ENCODE results near the gene ATAD5.

Gene ATAD5

GRCh38 chr17:30816165-30816564, 15.6 kb upstream of the ATAD5 start (continued):
- TF ChIP-seq HIC1 (tag by site-specific recombination; IDR thresholded peaks at IDR 0.05) (no peak), GLI4 (tag by site-specific recombination; IDR thresholded peaks at IDR 0.05) (no peak), ZNF549 (tag by site-specific recombination; IDR thresholded peaks at IDR 0.05) (no peak), ZNF561 (tag by site-specific recombination; IDR thresholded peaks at IDR 0.05; ENCODE audit: borderline replicate concordance) (no peak), ZNF544 (tag by site-specific recombination; IDR thresholded peaks at IDR 0.05) (no peak), ZNF221 (tag by site-specific recombination; IDR thresholded peaks at IDR 0.05; ENCODE audit: borderline replicate concordance) (no peak)

- no peak overlapping the region for H3K4me3 ChIP-seq (ENCODE audit: low read depth, low read length)
- POLR2A ChIA-PET = interaction anchor here (0.9 kb wide), 1 partner anchor 12 kb away, joined by 3 read pairs; the partner anchor contains the start of gene ATAD5
- H3K27ac ChIP-seq (ENCODE audit: extremely low read depth, low read depth, low read length) = no peak overlapping the region
These were observed 11.6 kb upstream of the ATAD5 start for GRCh38 chr17:30819971-30820705.

More at GRCh38 chr17:30819971-30820705, 11.6 kb upstream of the ATAD5 start:
- CTCF ChIA-PET = interaction anchor here (0.6 to 1.6 kb wide), 2 partner anchors 14 to 735 kb away, joined by 3 to 4 read pairs; no protein-coding TSS in a partner anchor
- H3K36me3 ChIP-seq (ENCODE audit: control insufficient read depth in 2 of 2, insufficient read depth in 1 of 2, low read length in 2 of 2) = peaks cover 9% of the 10 kb centered on the region in 2 experiments; a peak in 2 of 3 replicates
- peaks cover 18% of the 10 kb centered on the region for H3K4me1 ChIP-seq (ENCODE audit: control insufficient read depth, insufficient read depth, low read length)
- no peak for TF ChIP-seq HOXA7 (CRISPR knock-in tag; IDR thresholded peaks at IDR 0.05; ENCODE audit: borderline replicate concordance)
- TF ChIP-seq ZBTB11 (tag by site-specific recombination; conservative IDR thresholded peaks at IDR 0.05; ENCODE audit: low read depth) = no peak
- TF ChIP-seq ZNF785 (tag by site-specific recombination; IDR thresholded peaks at IDR 0.05) = no peak
- no peak for TF ChIP-seq ZBTB44 (tag by site-specific recombination; IDR thresholded peaks at IDR 0.05)
- TF ChIP-seq BCL6B (tag by site-specific recombination; IDR thresholded peaks at IDR 0.05) = no peak
- TF ChIP-seq AEBP2 (tag by site-specific recombination; IDR thresholded peaks at IDR 0.05; ENCODE audit: borderline replicate concordance) = no peak
- no peak for TF ChIP-seq ZNF433 (tag by site-specific recombination; IDR thresholded peaks at IDR 0.05; ENCODE audit: low read depth)
- no peak for TF ChIP-seq ZNF571 (tag by site-specific recombination; IDR thresholded peaks at IDR 0.05)
- TF ChIP-seq GLIS1 (tag by site-specific recombination; IDR thresholded peaks at IDR 0.05) = no peak
- no peaks in the 10 kb centered on the region for H3K9me3 ChIP-seq (ENCODE audit: control insufficient read depth, insufficient read depth, low read depth, low read length)
